Measurements from ENCODE around the gene FIGLA.

DNA sequence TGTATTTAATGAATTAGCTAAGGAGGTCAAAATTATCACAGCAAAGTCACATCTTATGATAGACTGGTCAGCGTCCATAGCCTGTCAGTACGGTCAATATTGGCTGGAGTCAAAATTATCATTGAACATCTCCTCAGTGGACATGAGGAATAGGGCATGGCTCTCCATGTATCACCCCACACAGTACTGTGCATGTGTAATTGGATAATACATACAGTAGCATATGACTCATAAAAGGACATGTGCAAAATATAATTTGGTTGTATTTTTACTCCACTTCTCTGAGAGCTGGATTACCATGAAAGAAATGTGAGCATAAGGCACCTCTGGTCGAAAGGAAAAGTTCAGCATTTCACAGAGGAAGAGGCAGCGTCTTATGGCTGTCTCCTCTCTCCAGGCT lies 47.4 kb downstream of the FIGLA start:
- TF ChIP-seq CHD2 (IDR thresholded peaks at IDR 0.05; ENCODE audit: low read length, partially characterized antibody) (no peak), RFX5 (IDR thresholded peaks at IDR 0.05; ENCODE audit: low read length) (no peak), GABPA (IDR thresholded peaks at IDR 0.05; ENCODE audit: low read depth) (no peak), RAD21 (IDR thresholded peaks at IDR 0.05; ENCODE audit: low read length) (no peak), TAF1 (IDR thresholded peaks at IDR 0.05; ENCODE audit: borderline replicate concordance, low read depth, low read length) (no peak), SIN3A (IDR thresholded peaks at IDR 0.05; ENCODE audit: borderline replicate concordance, low read depth, low read length) (no peak), RCOR1 (IDR thresholded peaks at IDR 0.05; ENCODE audit: low read length) (no peak), JUND (IDR thresholded peaks at IDR 0.05) (no peak)
- TF ChIP-seq, protein P1, sequence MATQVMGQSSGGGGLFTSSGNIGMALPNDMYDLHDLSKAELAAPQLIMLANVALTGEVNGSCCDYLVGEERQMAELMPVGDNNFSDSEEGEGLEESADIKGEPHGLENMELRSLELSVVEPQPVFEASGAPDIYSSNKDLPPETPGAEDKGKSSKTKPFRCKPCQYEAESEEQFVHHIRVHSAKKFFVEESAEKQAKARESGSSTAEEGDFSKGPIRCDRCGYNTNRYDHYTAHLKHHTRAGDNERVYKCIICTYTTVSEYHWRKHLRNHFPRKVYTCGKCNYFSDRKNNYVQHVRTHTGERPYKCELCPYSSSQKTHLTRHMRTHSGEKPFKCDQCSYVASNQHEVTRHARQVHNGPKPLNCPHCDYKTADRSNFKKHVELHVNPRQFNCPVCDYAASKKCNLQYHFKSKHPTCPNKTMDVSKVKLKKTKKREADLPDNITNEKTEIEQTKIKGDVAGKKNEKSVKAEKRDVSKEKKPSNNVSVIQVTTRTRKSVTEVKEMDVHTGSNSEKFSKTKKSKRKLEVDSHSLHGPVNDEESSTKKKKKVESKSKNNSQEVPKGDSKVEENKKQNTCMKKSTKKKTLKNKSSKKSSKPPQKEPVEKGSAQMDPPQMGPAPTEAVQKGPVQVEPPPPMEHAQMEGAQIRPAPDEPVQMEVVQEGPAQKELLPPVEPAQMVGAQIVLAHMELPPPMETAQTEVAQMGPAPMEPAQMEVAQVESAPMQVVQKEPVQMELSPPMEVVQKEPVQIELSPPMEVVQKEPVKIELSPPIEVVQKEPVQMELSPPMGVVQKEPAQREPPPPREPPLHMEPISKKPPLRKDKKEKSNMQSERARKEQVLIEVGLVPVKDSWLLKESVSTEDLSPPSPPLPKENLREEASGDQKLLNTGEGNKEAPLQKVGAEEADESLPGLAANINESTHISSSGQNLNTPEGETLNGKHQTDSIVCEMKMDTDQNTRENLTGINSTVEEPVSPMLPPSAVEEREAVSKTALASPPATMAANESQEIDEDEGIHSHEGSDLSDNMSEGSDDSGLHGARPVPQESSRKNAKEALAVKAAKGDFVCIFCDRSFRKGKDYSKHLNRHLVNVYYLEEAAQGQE (IDR thresholded peaks at IDR 0.05; ENCODE audit: low read depth, low read length): no peak
- TF ChIP-seq, protein P2, sequence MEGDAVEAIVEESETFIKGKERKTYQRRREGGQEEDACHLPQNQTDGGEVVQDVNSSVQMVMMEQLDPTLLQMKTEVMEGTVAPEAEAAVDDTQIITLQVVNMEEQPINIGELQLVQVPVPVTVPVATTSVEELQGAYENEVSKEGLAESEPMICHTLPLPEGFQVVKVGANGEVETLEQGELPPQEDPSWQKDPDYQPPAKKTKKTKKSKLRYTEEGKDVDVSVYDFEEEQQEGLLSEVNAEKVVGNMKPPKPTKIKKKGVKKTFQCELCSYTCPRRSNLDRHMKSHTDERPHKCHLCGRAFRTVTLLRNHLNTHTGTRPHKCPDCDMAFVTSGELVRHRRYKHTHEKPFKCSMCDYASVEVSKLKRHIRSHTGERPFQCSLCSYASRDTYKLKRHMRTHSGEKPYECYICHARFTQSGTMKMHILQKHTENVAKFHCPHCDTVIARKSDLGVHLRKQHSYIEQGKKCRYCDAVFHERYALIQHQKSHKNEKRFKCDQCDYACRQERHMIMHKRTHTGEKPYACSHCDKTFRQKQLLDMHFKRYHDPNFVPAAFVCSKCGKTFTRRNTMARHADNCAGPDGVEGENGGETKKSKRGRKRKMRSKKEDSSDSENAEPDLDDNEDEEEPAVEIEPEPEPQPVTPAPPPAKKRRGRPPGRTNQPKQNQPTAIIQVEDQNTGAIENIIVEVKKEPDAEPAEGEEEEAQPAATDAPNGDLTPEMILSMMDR (IDR thresholded peaks at IDR 0.05): no peak
- TF ChIP-seq, protein P3, sequence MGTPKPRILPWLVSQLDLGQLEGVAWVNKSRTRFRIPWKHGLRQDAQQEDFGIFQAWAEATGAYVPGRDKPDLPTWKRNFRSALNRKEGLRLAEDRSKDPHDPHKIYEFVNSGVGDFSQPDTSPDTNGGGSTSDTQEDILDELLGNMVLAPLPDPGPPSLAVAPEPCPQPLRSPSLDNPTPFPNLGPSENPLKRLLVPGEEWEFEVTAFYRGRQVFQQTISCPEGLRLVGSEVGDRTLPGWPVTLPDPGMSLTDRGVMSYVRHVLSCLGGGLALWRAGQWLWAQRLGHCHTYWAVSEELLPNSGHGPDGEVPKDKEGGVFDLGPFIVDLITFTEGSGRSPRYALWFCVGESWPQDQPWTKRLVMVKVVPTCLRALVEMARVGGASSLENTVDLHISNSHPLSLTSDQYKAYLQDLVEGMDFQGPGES (IDR thresholded peaks at IDR 0.05; ENCODE audit: low read depth, low read length): no peak
- TF ChIP-seq, protein P4, sequence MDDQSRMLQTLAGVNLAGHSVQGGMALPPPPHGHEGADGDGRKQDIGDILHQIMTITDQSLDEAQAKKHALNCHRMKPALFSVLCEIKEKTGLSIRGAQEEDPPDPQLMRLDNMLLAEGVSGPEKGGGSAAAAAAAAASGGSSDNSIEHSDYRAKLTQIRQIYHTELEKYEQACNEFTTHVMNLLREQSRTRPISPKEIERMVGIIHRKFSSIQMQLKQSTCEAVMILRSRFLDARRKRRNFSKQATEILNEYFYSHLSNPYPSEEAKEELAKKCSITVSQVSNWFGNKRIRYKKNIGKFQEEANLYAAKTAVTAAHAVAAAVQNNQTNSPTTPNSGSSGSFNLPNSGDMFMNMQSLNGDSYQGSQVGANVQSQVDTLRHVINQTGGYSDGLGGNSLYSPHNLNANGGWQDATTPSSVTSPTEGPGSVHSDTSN (IDR thresholded peaks at IDR 0.05): no peak

Data from SK-N-SH (cell line).